ENCODE measurements around the gene GPSM1.

GPSM1 gene

GRCh38 chr9:136291306-136292025, 35.9 kb upstream of the GPSM1 start:
- DNase-seq (ENCODE audit: low read depth): no peak

GRCh38 chr9:136292026-136292538, 35.3 kb upstream of the GPSM1 start:
- no peak for DNase-seq (ENCODE audit: low read depth)

GRCh38 chr9:136292591-136293448, 34.5 kb upstream of the GPSM1 start:
- no peak for DNase-seq (ENCODE audit: low read depth)

- DNase-seq (ENCODE audit: low read depth): no peak
Measured at GRCh38 chr9:136293476-136294077, 33.8 kb upstream of the GPSM1 start.

- DNase-seq (ENCODE audit: low read depth): no peak
Measured at GRCh38 chr9:136294437-136294836, 32.9 kb upstream of the GPSM1 start.

GRCh38 chr9:136295055-136295454, 32.3 kb upstream of the GPSM1 start:
- no peak for DNase-seq (ENCODE audit: low read depth)

DNA sequence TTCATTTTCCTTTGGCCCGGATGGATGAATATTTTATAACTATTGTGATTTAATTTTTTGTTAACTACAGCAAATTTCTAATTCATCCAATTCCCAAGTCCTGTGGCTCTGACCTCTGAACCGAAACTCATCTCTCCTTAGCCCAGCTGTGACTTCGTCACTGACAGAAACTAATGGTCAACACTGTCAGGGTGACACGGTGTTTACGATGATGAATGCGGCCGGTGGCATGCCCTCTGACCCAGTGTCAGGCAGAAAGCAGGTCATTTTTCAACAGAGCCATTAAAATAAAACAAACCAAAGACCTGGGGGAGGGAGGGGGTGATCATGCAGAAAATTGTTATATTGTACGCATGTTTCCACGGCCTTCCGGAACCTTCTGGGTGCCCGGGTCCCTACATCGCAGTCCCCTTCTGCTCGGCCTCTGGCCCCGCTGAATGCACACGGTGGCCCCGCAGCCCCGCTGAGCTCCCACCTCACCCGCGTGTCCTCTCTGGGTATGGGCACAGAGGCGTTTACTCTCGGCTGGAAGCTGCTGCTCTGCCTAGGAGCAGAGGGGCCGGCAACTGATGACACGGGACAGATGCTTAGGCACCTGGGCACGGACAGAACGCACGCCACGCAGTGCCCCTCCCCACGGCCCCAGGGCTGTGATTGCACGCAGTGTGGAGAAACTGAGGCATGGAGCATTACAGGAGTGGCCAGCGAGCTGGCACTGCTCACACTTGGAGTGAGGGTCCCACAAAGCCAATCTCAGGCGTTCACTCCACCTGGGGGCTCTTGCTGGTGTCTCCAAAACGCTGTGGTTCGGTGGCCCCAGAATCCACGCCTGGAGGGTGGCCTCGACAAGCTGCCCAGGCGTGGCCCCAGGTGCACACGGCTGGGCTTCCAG, 31.6 kb upstream of the GPSM1 start:
- no peak for DNase-seq (ENCODE audit: low read depth)

DNA sequence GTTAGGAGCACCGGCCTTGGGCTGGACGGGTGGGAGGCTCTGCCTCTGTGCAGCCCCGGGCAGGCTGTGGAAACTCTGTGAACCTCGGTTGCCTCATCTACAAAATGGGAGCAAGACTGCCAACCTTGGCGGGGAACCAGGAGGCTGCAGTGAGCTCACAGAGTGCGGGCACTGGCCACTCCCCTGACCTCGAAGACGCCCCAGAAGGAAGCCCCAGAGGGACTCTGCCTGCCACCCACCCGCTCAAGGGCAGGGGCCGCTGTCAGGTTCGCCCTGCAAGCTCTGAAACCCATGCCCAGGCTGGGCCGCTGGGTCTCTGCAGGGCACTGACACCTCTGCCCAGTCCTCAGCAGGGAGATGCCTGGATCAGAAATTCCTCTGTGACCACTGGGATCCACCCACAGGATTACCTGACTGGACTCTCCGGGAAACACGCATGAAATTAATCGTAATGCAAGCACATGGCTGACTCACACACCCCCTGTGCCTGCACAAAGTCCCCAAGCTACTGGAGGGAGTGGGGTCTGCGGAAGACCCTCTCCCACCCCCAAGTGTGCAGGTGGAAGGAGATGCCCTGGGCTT, 30.8 kb upstream of the GPSM1 start:
- no peak for DNase-seq (ENCODE audit: low read depth)

GRCh38 chr9:136297016-136297691, 30.2 kb upstream of the GPSM1 start:
- no peak for DNase-seq (ENCODE audit: low read depth)

GRCh38 chr9:136297766-136298735, 29.3 kb upstream of the GPSM1 start:
- DNase-seq (ENCODE audit: low read depth): no peak

GRCh38 chr9:136299116-136299515, 28.2 kb upstream of the GPSM1 start:
- DNase-seq (ENCODE audit: low read depth): no peak

GRCh38 chr9:136299541-136299940, 27.8 kb upstream of the GPSM1 start:
- DNase-seq (ENCODE audit: low read depth): no peak

DNA sequence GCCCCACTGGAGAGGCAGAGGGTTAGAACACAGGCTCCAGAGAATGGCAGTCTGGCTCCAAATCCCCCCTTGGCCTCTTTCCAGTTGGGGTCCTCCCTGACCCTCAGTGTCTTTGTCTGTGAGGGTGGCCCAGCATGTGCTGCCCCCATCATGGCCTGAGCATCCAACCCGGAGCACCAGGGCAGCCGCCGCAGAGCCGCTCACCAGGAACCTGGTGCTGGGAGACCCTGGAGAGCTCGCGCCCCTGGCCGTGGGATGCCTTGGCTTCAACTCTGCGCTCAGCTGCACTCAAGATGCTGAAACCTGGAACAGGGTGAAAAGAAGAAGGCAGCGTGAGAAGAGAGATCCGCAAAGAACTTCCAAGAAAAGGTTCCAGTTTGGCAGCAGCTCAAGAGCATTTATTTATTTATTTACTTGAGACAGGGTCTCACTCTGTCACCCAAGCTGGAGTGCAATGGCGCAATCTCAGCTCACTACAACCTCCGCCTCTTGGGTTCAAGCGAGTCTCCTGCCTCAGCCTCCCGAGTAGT, 27.3 kb upstream of the GPSM1 start:
- DNase-seq (ENCODE audit: low read depth): no peak

GRCh38 chr9:136300866-136301265, 26.5 kb upstream of the GPSM1 start:
- DNase-seq (ENCODE audit: low read depth): no peak

DNA sequence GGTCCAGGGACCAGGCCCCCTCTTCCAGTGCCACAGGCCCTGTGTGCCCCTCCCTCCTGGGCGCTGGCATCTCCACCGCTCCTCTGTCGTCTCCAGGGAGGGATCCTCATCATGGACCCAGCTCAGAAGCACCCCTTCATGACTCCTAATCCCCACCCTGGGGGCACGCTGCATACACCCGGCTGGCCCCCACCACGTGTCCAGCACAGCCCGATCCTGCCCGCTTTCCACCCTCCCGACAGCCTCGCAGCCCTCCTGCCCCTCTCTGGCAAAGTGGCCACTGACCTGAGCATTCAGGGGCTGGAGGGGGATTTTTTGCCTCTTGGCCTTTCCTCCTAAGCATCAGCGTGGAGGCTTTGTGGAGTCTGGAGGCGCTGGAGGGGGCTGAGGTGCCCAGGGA, 24.8 kb upstream of the GPSM1 start:
- DNase-seq (ENCODE audit: low read depth): no peak

GRCh38 chr9:136303066-136303824, 24.1 kb upstream of the GPSM1 start:
- no peak for DNase-seq (ENCODE audit: low read depth)

- no peak for DNase-seq (ENCODE audit: low read depth)
Measured at GRCh38 chr9:136303825-136304416, 23.4 kb upstream of the GPSM1 start, which contains the start of gene CCDC187. CCDC187 (minus strand) TSS chr9:136304094; CDS start chr9:136303830, 264 bp downstream.

DNA sequence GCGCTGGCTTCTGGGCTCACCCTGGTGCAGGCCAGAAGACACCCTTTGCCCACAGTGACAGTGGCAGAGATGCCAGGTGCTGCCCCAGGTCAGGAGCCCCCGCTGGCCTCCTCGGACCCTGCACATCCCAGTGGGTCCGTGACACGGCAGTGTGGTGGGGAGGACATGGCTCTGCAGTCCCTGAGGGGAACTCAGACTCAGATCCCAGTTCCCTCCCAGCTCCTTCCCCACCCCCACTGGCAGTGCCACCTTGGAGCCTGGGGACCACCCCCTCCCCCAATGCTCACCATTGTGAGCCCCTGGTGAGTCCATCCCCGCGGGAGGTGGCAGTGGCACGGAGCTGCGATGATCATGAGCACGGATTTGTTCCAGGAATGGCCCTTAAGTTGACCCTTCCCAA, 22.9 kb upstream of the GPSM1 start:
- no peak for DNase-seq (ENCODE audit: low read depth)
